Heart left ventricle (tissue), 16 donors: ENCODE data around the gene ELAVL1. TPM values are rescaled to one million over a fixed set of nuclear protein-coding genes. Genes with fewer than 3 reads are reported as not detected.

Experiments
- ATAC-seq, 4 donors: fragments of 200-7000 bp; cut with Tn5 transposase; one replicate each; pipeline ENCODE4 v1.9.1; 2020 to 2022; ENCODE audit warnings: moderate library complexity in 4 of 4, mild to moderate bottlenecking in 3 of 4, moderate number of reproducible peaks in 1 of 4
- DNase-seq, 5 donors: peaks; one replicate each; pipeline ENCODE4 v3.0.0-alpha.2; 2020
- H3K27ac ChIP-seq, 12 donors: fragments of 200-600 bp; sonication (generic) in 4 of 12; one replicate each; pipeline versions ENCODE4 v1.5.0 to v1.8.0; 2016 to 2022; ENCODE audit warnings: mild to moderate bottlenecking in 2 of 12
- H3K27me3 ChIP-seq, 9 donors: fragments of 200-600 bp; sonication (generic) in 2 of 9; one replicate each; pipeline versions ENCODE4 v1.5.1 to v1.8.0; 2016 to 2022; ENCODE audit warnings: mild to moderate bottlenecking in 3 of 9
- H3K36me3 ChIP-seq, 9 donors: fragments of 200-600 bp; sonication (generic) in 2 of 9; one replicate each; pipeline versions ENCODE4 v1.5.0 to v1.8.0; 2018 to 2022; ENCODE audit warnings: mild to moderate bottlenecking in 2 of 9
- H3K4me1 ChIP-seq, 12 donors: fragments of 200-600 bp; sonication (generic) in 4 of 12; one replicate each; pipeline versions ENCODE4 v1.5.0 to v1.8.0; 2016 to 2022; ENCODE audit warnings: mild to moderate bottlenecking in 3 of 12
- H3K4me3 ChIP-seq, 12 donors: fragments of 200-600 bp; sonication (generic) in 4 of 12; one replicate each; pipeline versions ENCODE4 v1.5.0 to v1.8.0; 2017 to 2022; ENCODE audit warnings: mild to moderate bottlenecking in 9 of 12, moderate library complexity in 4 of 12
- H3K9me3 ChIP-seq, 12 donors: fragments of 200-600 bp; sonication (generic) in 4 of 12; one replicate each; pipeline versions ENCODE4 v1.5.0 to v1.8.0; 2016 to 2022; ENCODE audit warnings: mild to moderate bottlenecking in 1 of 12
- POLR2A ChIP-seq, 2 donors: fragments of 450-650 bp; IDR thresholded peaks; one replicate each; pipeline ENCODE4 v1.6.1; 2017; ENCODE audit warnings: antibody characterized with exemption in 2 of 2, mild to moderate bottlenecking in 2 of 2, moderate library complexity in 2 of 2
- WGBS, 4 donors: extraction: QIAGEN DNeasy Blood & Tissue Kit in 2 of 4; methylation state at CpG; one replicate each; pipeline versions ENCODE4 v1.1.5 to v1.1.7; 2013 to 2018; 5-methylcytosine and 5-hydroxymethylcytosine counted together
- intact Hi-C, 10 donors: fragments of 100-400 bp; cut with DNase I; formaldehyde crosslinking; loops; one replicate each; pipeline versions ENCODE4 v1.11.1 to v1.14.2; 2022
- polyA plus RNA-seq, 2 donors: library from polyadenylated mRNA; stranded (reverse); fragments of 200-250 nt; gene quantifications; one replicate each; pipeline ENCODE4 v1.2.3, GENCODE V29; 2013
- total RNA-seq, 9 donors: library from RNA; depleted of rRNA in 2 of 9; stranded (reverse); fragments of >200 nt in 2 of 9; fragmentation: NEBNext Ultra II Directional in 3 of 9; extraction: Animal tissue kit (Norgen Biotek cat#: 25700) in 3 of 9; gene quantifications; one replicate each; pipeline versions ENCODE4 v1.1.0 to v1.2.4, GENCODE V29; 2016 to 2023
- TF ChIP-seq, protein P1 (sequence below), 12 donors: fragments of 200-600 bp; sonication (generic) in 4 of 12; IDR thresholded peaks; one replicate each; pipeline versions ENCODE4 v1.5.0 to v1.8.0; 2018 to 2022; ENCODE audit warnings: antibody characterized with exemption in 12 of 12, mild to moderate bottlenecking in 5 of 12
- donor health status: ischemic (EF 13 %, LVEDD 7.1; RV severe dilation, severe dysfunction).
- donor health status: healthy with polysubstance abuse.
- donor health status: DM: no; HTN: yes; CAD: no.
- donor health status: DM: no; HTN: no; CAD: no.
- donor health status: ischemic (EF 25% LVEDD 6.9; RV normal size, moderate dysfunction).
- donor health status: ischemic (EF 25% LVEDD 5.7; RV mildly dilated, moderate dysfunction).
- donor health status: healthy.
- donor health status: DM: yes; HTN: yes; CAD: no.
- donor health status: ischemic (EF 35%, LVEDD 5.7; RV mildly dilated, moderate dysfunction).
- donor health status: nonischemic (EF 11% LVEDD 7.7; RV severe dilation, severe dysfunction).
- donor health status: DM: yes; HTN: yes; CAD: no.
- donor health status: PGD.
- donor health status: ischemic (EF 29% LVEDD 5.4; RV normal size, mild dysfunction).
- donor health status: nonischemic (EF 23%, LVEDD 6.1; RV moderate dilation, normal function).

ELAVL1 gene
- total and polyA plus RNA-seq, 11 donors, result 9.8 to 62.0 (median 52.6) TPM

DNA sequence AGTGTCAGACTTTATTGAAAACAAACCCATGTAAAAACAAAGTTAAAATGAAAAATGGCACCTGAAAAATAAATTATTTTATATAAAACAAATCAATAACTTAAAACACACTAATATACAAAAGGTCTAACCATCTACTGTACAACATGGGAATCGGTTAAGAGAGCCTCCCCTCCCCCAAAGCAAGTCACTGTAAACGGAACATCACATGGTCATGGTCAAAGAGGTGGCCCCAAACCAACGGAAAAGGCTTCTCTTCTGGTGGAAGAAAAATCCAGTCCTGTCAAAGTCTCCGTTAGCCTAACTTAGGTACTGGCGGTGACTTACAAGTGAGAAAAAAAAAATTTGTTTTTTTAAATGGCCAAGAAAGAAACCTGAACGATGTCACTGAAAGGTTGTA, 46.2 kb downstream of the ELAVL1 start:
- Histone ChIP-seq H3K4me3 (no peak overlapping the region), H3K27ac (no peak overlapping the region), H3K4me1 (no peaks in the 10 kb centered on the region), H3K36me3 (peaks cover 0 to 54% (median 47%) of the 10 kb centered on the region in 9 donors), H3K9me3 (no peaks in the 10 kb centered on the region), H3K27me3 (no peaks in the 10 kb centered on the region)
- no peak for DNase-seq
- no peak for TF ChIP-seq POLR2A (IDR thresholded peaks at IDR 0.05)
- no peak for ATAC-seq
- WGBS, 4 donors, result 67 to 78% (median 72%) methylated on average over 6 of the region's 6 CpGs
- intact Hi-C loops, result loop anchor here in 1 of 10 donors (5.0 kb wide), 1 partner anchor 298 kb away; no protein-coding TSS in a partner anchor

DNA sequence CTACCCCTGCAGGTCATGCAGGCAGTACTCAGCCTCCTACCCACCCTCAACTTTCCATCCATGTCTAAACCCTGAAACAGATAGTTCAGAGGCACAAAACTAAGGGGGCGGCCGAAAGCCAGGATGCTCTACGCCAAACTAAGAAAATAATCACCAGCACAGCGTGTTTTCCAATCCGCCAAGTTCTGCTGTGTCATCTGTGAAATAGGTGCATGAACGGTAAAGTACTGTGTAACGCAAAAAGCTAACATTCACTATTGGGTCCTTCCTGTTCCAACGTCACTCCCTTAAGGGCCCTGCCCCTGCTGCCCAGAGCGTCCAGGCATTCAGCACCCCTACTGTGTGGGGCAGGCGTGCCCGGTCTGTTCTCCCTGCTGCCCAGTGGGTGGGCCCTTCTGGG, 49.7 kb downstream of the ELAVL1 start:
- H3K4me1 ChIP-seq, result peaks cover 0 to 12% (median 5%) of the 10 kb centered on the region in 12 donors
- ATAC-seq (no peak), DNase-seq (peak in 1 of 5 donors; percentile 46)
- WGBS, 4 donors, result 90 to 93% (median 91%) methylated on average over 11 of the region's 11 CpGs
- no peak overlapping the region for H3K4me3 ChIP-seq
- TF ChIP-seq, protein P1, sequence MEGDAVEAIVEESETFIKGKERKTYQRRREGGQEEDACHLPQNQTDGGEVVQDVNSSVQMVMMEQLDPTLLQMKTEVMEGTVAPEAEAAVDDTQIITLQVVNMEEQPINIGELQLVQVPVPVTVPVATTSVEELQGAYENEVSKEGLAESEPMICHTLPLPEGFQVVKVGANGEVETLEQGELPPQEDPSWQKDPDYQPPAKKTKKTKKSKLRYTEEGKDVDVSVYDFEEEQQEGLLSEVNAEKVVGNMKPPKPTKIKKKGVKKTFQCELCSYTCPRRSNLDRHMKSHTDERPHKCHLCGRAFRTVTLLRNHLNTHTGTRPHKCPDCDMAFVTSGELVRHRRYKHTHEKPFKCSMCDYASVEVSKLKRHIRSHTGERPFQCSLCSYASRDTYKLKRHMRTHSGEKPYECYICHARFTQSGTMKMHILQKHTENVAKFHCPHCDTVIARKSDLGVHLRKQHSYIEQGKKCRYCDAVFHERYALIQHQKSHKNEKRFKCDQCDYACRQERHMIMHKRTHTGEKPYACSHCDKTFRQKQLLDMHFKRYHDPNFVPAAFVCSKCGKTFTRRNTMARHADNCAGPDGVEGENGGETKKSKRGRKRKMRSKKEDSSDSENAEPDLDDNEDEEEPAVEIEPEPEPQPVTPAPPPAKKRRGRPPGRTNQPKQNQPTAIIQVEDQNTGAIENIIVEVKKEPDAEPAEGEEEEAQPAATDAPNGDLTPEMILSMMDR (IDR thresholded peaks at IDR 0.05), result no peak
- TF ChIP-seq POLR2A (IDR thresholded peaks at IDR 0.05), result no peak
- H3K27me3 ChIP-seq, result no peaks in the 10 kb centered on the region
- no peaks in the 10 kb centered on the region for H3K9me3 ChIP-seq
- peaks cover 0 to 19% (median 12%) of the 10 kb centered on the region in 9 donors for H3K36me3 ChIP-seq
- intact Hi-C loops, result loop anchor here in 1 of 10 donors (5.0 kb wide), 1 partner anchor 302 kb away; no protein-coding TSS in a partner anchor
- H3K27ac ChIP-seq, result no peak overlapping the region

DNA sequence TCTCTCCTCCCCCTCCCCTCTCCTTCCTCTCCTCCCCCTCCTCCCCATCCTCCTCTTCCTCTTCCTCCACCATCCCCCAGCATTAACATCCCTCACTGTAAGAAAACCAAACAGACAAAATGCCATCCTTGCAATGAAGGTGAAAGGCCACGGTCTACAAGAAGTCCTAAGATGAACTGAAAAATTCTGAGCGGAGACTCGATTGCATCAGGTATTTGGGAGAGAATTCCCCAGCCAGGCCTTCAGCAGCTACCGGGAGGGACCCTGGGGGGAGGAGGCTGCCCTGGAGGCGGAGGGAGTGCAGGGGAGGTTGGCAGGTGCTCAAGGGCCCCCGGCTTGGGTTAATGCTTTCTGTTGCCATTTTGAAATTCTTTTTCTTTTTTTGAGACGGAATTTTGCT, 51.9 kb downstream of the ELAVL1 start:
- Histone ChIP-seq H3K27ac (no peak overlapping the region), H3K9me3 (no peaks in the 10 kb centered on the region), H3K4me1 (peaks cover 0 to 12% (median 5%) of the 10 kb centered on the region in 12 donors), H3K27me3 (no peaks in the 10 kb centered on the region), H3K4me3 (no peak overlapping the region), H3K36me3 (peaks cover 0 to 10% (median 0%) of the 10 kb centered on the region in 9 donors)
- TF ChIP-seq, protein P1 (IDR thresholded peaks at IDR 0.05), result no peak
- TF ChIP-seq POLR2A (IDR thresholded peaks at IDR 0.05), result no peak
- DNase-seq, result no peak
- intact Hi-C loops, result loop anchor here in 1 of 10 donors (5.0 kb wide), 1 partner anchor 34 kb away; no protein-coding TSS in a partner anchor
- WGBS, 4 donors, result 80 to 83% (median 82%) methylated on average over 7 of the region's 7 CpGs
- ATAC-seq, result no peak

DNA sequence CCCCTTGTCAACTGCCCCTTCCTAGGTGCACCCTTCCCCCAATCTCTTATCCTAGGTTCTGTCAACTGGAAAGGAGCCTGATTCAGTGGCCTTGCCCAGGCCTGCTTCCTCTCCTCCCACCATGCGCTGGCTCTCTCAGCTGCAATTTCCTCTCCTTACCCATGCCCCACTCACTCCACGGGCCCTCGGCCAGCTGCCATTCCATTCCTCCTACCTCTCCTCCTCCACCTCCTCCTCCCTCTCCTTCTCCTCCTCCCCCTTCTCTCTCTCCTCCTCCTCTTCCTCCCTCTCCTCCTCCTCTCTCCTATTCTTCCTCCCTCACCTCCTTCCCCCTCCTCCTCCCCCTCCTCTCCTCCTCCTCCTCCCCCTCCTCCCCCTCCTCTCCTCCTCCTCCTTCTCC, 52.4 kb downstream of the ELAVL1 start:
- TF ChIP-seq, protein P1 (IDR thresholded peaks at IDR 0.05), result no peak
- no peak for TF ChIP-seq POLR2A (IDR thresholded peaks at IDR 0.05)
- Histone ChIP-seq H3K27me3 (no peaks in the 10 kb centered on the region), H3K4me1 (peaks cover 0 to 12% (median 5%) of the 10 kb centered on the region in 12 donors), H3K9me3 (no peaks in the 10 kb centered on the region), H3K4me3 (no peak overlapping the region), H3K36me3 (peaks cover 0 to 6% (median 0%) of the 10 kb centered on the region in 9 donors), H3K27ac (no peak overlapping the region)
- DNase-seq (peak in 1 of 5 donors; percentile 20), ATAC-seq (no peak)
- WGBS, 4 donors, result 19 to 26% (median 23%) methylated on average over 3 of the region's 3 CpGs
- intact Hi-C loops, result loop anchor here in 1 of 10 donors (5.0 kb wide), 1 partner anchor 34 kb away; no protein-coding TSS in a partner anchor
